ENCODE measurements around the gene VOPP1.
A peak's percentile ranks its signal among the peaks of the same experiment; 100 is the strongest.

VOPP1 gene

DNA sequence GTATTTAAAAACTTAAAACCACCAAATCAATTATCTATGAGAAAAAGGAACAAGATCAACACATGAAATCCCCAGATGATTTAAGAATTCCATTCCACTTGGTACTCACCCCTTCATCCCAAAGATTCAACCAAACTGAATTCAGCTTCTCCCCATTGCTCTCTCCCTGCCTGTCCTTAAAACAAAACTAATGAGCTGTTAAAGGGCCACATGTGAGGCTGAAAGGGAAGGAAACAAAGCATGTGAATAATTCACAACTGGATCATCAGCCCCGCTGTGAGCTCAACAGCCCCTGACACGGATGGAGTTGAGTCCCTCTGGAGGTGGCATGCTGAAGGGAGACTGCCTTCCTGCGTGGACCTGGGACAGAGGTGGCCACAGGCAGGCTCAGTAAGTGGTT is 32.9 kb downstream of the VOPP1 start:
- ChIA-PET POLR2A (ENCODE audit: low non-redundant PET) (no interaction called here), CTCF (no interaction called here)
- no peak for DNase-seq (ENCODE audit: low spot score)
- H3K27ac ChIP-seq, result no peak overlapping the region
- TF ChIP-seq, protein P1, sequence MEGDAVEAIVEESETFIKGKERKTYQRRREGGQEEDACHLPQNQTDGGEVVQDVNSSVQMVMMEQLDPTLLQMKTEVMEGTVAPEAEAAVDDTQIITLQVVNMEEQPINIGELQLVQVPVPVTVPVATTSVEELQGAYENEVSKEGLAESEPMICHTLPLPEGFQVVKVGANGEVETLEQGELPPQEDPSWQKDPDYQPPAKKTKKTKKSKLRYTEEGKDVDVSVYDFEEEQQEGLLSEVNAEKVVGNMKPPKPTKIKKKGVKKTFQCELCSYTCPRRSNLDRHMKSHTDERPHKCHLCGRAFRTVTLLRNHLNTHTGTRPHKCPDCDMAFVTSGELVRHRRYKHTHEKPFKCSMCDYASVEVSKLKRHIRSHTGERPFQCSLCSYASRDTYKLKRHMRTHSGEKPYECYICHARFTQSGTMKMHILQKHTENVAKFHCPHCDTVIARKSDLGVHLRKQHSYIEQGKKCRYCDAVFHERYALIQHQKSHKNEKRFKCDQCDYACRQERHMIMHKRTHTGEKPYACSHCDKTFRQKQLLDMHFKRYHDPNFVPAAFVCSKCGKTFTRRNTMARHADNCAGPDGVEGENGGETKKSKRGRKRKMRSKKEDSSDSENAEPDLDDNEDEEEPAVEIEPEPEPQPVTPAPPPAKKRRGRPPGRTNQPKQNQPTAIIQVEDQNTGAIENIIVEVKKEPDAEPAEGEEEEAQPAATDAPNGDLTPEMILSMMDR (conservative IDR thresholded peaks at IDR 0.05; ENCODE audit: low read depth), result no peak

DNA sequence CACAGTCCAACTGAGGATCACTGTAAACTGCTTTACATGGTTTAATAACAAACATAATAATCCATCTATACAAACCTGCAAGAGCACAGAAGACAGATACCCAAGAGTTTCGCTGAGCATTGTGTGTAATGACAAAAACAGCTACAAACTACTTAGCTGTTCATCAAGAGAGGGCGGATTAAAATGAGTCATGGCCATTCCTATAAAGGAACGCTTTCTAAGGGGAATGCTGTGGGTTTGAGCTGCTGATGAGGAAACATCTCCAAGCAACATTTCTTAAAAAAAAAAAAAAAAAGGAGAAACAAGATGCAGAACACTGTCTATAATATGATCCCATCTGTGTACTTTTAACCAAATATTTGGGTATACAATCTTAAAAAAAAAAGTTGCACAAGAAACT is 33.8 kb downstream of the VOPP1 start:
- no peak overlapping the region for H3K27ac ChIP-seq
- ChIA-PET CTCF (no interaction called here), POLR2A (ENCODE audit: low non-redundant PET) (interaction anchor here (0.7 kb wide), 1 partner anchor 15 kb away, joined by 3 read pairs; no protein-coding TSS in a partner anchor)
- DNase-seq (ENCODE audit: low spot score), result peak; percentile 76
- TF ChIP-seq, protein P1 (conservative IDR thresholded peaks at IDR 0.05; ENCODE audit: low read depth), result no peak

DNA sequence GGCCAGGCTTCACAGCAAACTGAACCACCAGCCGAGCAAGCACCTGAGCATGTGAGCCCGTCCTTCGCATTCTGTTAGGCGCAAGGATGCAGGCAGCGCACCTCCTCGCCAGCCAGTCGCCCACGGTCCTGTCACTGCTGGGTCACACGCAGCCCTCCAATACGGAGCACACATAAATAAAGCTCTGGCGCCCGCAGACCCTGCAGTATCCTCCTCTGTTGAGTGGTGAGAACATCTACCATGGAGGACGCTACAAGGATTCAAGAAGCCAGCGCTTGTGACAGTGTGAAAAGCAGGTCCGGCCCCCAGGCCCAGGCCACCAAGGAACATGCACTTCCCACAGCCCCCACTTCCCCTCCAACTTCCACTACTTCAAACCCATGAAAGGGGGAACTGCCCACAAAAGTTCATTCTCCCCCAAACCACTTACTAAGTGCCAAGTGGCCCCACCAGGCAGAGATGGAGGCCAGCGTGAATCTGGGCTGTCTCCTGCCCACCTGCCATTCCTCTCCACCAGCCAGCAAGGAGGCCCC is 34.8 kb downstream of the VOPP1 start:
- ChIA-PET POLR2A (ENCODE audit: low non-redundant PET) (no interaction called here), CTCF (no interaction called here)
- no peak for DNase-seq (ENCODE audit: low spot score)
- TF ChIP-seq, protein P1 (conservative IDR thresholded peaks at IDR 0.05; ENCODE audit: low read depth), result no peak
- H3K27ac ChIP-seq, result no peak overlapping the region

DNA sequence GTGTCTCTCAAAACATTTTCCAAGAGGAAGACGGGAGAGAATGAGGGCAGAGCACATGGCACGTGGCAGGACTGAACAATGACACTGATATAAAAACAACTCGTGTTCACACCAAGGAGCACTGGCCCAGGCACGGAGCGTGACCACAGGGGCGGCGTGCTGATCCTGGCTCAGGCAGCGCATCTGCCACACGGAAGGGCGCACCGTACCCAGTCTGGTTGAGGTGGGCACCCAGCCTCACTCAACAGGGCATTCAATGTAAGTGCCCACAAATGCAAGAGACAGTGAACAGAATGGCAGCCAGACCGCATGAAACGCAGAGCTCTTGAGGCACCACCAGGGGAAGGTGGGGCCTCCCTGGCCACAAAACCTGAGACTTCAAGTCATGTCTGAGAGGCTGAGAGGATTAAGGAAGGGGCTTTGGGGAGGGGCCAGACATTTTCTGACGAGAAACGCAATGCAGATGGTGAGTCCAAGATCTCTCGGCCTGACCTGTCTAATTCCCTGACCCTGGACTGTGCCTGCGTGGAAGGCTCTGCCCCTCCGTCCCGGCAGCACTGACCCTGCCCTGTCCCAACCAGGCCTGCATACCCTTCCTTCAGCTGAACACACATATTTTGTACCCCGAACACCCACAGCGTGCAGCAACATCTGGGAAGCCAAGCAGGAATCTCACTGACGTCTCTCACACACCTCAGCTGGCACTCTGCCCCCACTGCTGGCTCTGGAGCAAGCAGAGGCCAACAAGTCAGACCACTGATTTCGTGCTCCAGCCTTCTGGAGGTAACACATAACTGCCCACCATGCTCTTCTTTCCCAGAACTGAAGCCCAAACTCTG is 35.5 kb downstream of the VOPP1 start:
- CTCF ChIA-PET, result interaction anchor here (0.6 kb wide), 1 partner anchor 102 kb away, joined by 3 read pairs; no protein-coding TSS in a partner anchor
- H3K27ac ChIP-seq, result no peak overlapping the region
- DNase-seq (ENCODE audit: low spot score), result no peak
- POLR2A ChIA-PET (ENCODE audit: low non-redundant PET), result no interaction called here
- TF ChIP-seq, protein P1 (conservative IDR thresholded peaks at IDR 0.05; ENCODE audit: low read depth), result no peak

DNA sequence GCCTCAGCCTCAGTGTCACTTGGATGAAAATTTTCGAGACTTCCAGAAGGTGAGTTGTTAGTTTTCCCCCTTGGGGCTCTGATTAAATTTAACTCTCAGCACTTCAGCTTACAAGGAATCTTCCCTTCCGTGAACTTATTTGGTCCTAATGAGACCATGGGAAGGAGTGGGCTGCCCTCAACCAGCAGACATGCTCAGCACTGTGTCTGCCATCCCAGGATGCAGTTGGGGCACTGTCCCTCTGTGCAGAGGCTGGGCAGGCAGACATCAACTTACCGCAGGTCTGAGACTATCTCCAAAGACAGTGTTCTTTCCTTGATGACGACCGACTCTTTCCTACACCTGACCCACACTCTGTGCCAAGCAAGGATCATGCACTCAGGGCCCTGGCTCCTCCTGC is 36.7 kb downstream of the VOPP1 start:
- TF ChIP-seq, protein P1 (conservative IDR thresholded peaks at IDR 0.05; ENCODE audit: low read depth), result no peak
- CTCF ChIA-PET, result no interaction called here
- no peak overlapping the region for H3K27ac ChIP-seq
- POLR2A ChIA-PET (ENCODE audit: low non-redundant PET), result no interaction called here
- DNase-seq (ENCODE audit: low spot score), result no peak

DNA sequence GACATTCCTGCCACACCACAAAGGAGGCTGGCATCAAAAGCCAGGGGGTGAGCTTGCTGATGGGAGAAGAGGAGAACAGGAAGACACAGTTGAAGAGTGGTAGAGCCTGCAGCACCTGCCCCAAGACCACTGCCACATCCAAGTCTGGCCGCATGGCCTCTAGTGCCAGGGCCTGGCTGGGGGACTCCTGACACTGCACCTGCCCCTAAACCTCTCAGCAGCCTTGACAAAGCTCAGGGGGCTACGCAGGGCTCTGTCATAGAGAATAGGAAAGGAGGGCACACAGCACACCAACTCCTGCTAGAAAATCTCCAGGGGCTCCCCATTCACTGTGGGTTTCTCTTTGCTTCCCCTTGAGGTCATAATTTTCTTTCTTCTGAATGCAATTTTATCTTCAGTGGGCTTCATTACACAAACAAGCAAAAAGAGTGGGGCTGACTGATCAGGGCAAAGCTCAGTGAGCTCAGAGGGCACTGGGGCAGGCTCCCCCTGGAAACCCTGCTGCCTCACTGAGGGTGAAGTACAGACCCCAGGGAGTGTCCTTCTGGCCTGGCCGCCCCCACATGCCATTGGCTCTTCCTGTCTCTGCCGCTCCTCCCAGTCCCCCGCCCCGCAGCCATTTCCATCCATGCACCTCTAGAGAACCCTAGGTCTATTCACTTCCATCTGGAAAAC is 37.2 kb downstream of the VOPP1 start:
- no peak for DNase-seq (ENCODE audit: low spot score)
- TF ChIP-seq, protein P1 (conservative IDR thresholded peaks at IDR 0.05; ENCODE audit: low read depth), result no peak
- CTCF ChIA-PET, result interaction anchor here (0.6 kb wide), 1 partner anchor 210 kb away, joined by 3 read pairs; no protein-coding TSS in a partner anchor
- H3K27ac ChIP-seq, result peak overlapping the region; percentile 65
- POLR2A ChIA-PET (ENCODE audit: low non-redundant PET), result no interaction called here
